OCI-LY7 (cell line): Measurements from ENCODE around the gene POGLUT2. TPM values are rescaled to one million over a fixed set of nuclear protein-coding genes. Genes with fewer than 3 reads are reported as not detected.

Experiments
- BruUV-seq: library from RNA; stranded (reverse); fragments of 400-500 nt; replicated peaks from 2 replicates; lab custom pipeline; 2021; lab: Mats Ljungman, UMichigan
- CTCF ChIA-PET: fragments of 300-600 bp; sonication (Branson Sonifier 250); formaldehyde crosslinking; loops from one replicate; lab custom pipeline; 2022; ENCODE audit warnings: antibody characterized with exemption; ENCODE audit not compliant: unreplicated experiment; lab: Charles Lee
- POLR2A ChIA-PET: fragments of 300-600 bp; sonication (Branson Sonifier 250); formaldehyde crosslinking; loops from one replicate; lab custom pipeline; 2022; ENCODE audit warnings: antibody characterized with exemption; lab: Charles Lee
- DNase-seq: peaks from one replicate; pipeline ENCODE4 v3.0.0-alpha.2; 2015; ENCODE audit warnings: low spot score
- H2AFZ ChIP-seq: fragments of 200-600 bp; sonication (generic), shearing (Covaris generic); 2 replicates; pipeline ENCODE4 v1.6.1; 2014; ENCODE audit warnings: mild to moderate bottlenecking, antibody characterized with exemption, low read length, moderate library complexity
- H3K27ac ChIP-seq: fragments of 200-600 bp; sonication (generic); 2 replicates; pipeline ENCODE4 v1.5.1; 2014; ENCODE audit warnings: mixed run types, low read depth, mild to moderate bottlenecking, moderate library complexity, low read length, inconsistent platforms; ENCODE audit not compliant: poor library complexity, severe bottlenecking
- H3K36me3 ChIP-seq: fragments of 200-600 bp; sonication (generic); 2 replicates; pipeline ENCODE4 v1.6.1; 2014; ENCODE audit warnings: mild to moderate bottlenecking, antibody characterized with exemption, low read length, moderate library complexity, mixed read lengths; ENCODE audit not compliant: insufficient read depth
- H3K4me1 ChIP-seq: fragments of 200-600 bp; sonication (generic); 2 replicates; pipeline ENCODE4 v1.5.1; 2014; ENCODE audit warnings: mild to moderate bottlenecking, low read length; ENCODE audit not compliant: insufficient read depth, poor library complexity, severe bottlenecking
- H3K4me2 ChIP-seq: fragments of 200-600 bp; sonication (generic); 2 replicates; pipeline ENCODE4 v1.6.1; 2014; ENCODE audit warnings: mild to moderate bottlenecking, low read length
- H3K4me3 ChIP-seq: fragments of 200-600 bp; sonication (generic); 2 replicates; pipeline ENCODE4 v1.5.1; 2014; ENCODE audit warnings: mild to moderate bottlenecking, low read depth, low read length; ENCODE audit not compliant: poor library complexity, severe bottlenecking
- H3K79me2 ChIP-seq: fragments of 200-600 bp; sonication (generic); 2 replicates; pipeline ENCODE4 v1.6.1; 2016; ENCODE audit warnings: low read depth, mild to moderate bottlenecking, low read length, moderate library complexity, mixed read lengths; ENCODE audit not compliant: insufficient read depth
- H3K9me2 ChIP-seq: fragments of 200-600 bp; sonication (generic); 2 replicates; pipeline ENCODE4 v1.6.1; 2016; ENCODE audit warnings: mild to moderate bottlenecking, low read length, mixed read lengths; ENCODE audit not compliant: insufficient read depth
- H3K9me3 ChIP-seq: fragments of 200-600 bp; sonication (generic); 2 replicates; pipeline ENCODE4 v1.6.1; 2014; ENCODE audit warnings: mild to moderate bottlenecking, mixed run types, low read length, mixed read lengths
- H4K20me1 ChIP-seq: fragments of 200-600 bp; sonication (generic); 2 replicates; pipeline ENCODE4 v1.6.1; 2014; ENCODE audit warnings: mild to moderate bottlenecking, antibody characterized with exemption, low read length, moderate library complexity, mixed read lengths; ENCODE audit not compliant: insufficient read depth
- CTCF ChIP-seq: fragments of 200-600 bp; sonication (generic); conservative IDR thresholded peaks from 2 replicates; pipeline ENCODE4 v1.5.1; 2014; ENCODE audit warnings: mild to moderate bottlenecking, antibody characterized with exemption, low read length, moderate library complexity, mixed read lengths
- EZH2phosphoT487 ChIP-seq: fragments of 200-600 bp; sonication (generic); IDR thresholded peaks from 2 replicates; pipeline ENCODE4 v1.6.1; 2018; ENCODE audit warnings: low read depth, borderline replicate concordance, mild to moderate bottlenecking, mixed run types, antibody characterized with exemption, low read length, moderate library complexity, mixed read lengths
- intact Hi-C: fragments of 100-400 bp; cut with micrococcal nuclease; formaldehyde crosslinking; loops from one replicate; pipeline ENCODE4 v1.10.0; 2022; ENCODE audit not compliant: unreplicated experiment
- total RNA-seq, 2 experiments: library from RNA; depleted of rRNA in 1 of 2; stranded (reverse); fragments of >200 nt in 1 of 2; shearing (Covaris generic) in 1 of 2; gene quantifications; 2 replicates each; pipeline ENCODE4 v1.2.3, GENCODE V29; 2014 to 2022

Gene POGLUT2
- total RNA-seq, 2 experiments from 2014 or later, result not detected

GRCh38 chr13:102825921-102826706 is 27.3 kb upstream of the POGLUT2 start:
- intact Hi-C loops, result no loop called here
- H2AFZ ChIP-seq, result no peak overlapping the region
- H4K20me1 ChIP-seq, result no peaks in the 10 kb centered on the region
- ChIA-PET CTCF (no interaction called here), POLR2A (no interaction called here)
- no TSS peak for BruUV-seq
- no peak overlapping the region for H3K4me3 ChIP-seq
- DNase-seq, result no peak
- no peaks in the 10 kb centered on the region for H3K9me2 ChIP-seq
- H3K9me3 ChIP-seq, result no peaks in the 10 kb centered on the region
- H3K4me2 ChIP-seq, result no peak overlapping the region
- H3K4me1 ChIP-seq, result no peaks in the 10 kb centered on the region
- TF ChIP-seq EZH2phosphoT487 (no peak), CTCF (no peak)
- no peaks in the 10 kb centered on the region for H3K79me2 ChIP-seq
- no peaks in the 10 kb centered on the region for H3K36me3 ChIP-seq
- H3K27ac ChIP-seq, result no peak overlapping the region

- H3K27ac ChIP-seq, result no peak overlapping the region
- ChIA-PET CTCF (no interaction called here), POLR2A (no interaction called here)
- H3K9me3 ChIP-seq, result no peaks in the 10 kb centered on the region
- H4K20me1 ChIP-seq, result no peaks in the 10 kb centered on the region
- H3K79me2 ChIP-seq, result no peaks in the 10 kb centered on the region
- no TSS peak for BruUV-seq
- H3K36me3 ChIP-seq, result no peaks in the 10 kb centered on the region
- no peak for DNase-seq
- TF ChIP-seq EZH2phosphoT487 (no peak), CTCF (no peak)
- no peaks in the 10 kb centered on the region for H3K9me2 ChIP-seq
- no peak overlapping the region for H3K4me3 ChIP-seq
- no peak overlapping the region for H3K4me2 ChIP-seq
- H3K4me1 ChIP-seq, result no peaks in the 10 kb centered on the region
- H2AFZ ChIP-seq, result no peak overlapping the region
- intact Hi-C loops, result no loop called here
Observed at GRCh38 chr13:102825400-102825799, 26.6 kb upstream of the POGLUT2 start.

GRCh38 chr13:102817907-102818306 is 19.1 kb upstream of the POGLUT2 start:
- Histone ChIP-seq H3K9me3 (no peaks in the 10 kb centered on the region), H4K20me1 (no peaks in the 10 kb centered on the region), H3K4me1 (no peaks in the 10 kb centered on the region), H3K4me2 (no peak overlapping the region), H3K4me3 (no peak overlapping the region), H2AFZ (no peak overlapping the region), H3K9me2 (no peaks in the 10 kb centered on the region), H3K27ac (no peak overlapping the region), H3K36me3 (no peaks in the 10 kb centered on the region), H3K79me2 (no peaks in the 10 kb centered on the region)
- POLR2A ChIA-PET, result no interaction called here
- intact Hi-C loops, result no loop called here
- no TSS peak for BruUV-seq
- CTCF ChIA-PET, result no interaction called here
- TF ChIP-seq EZH2phosphoT487, result no peak
- no peak for TF ChIP-seq CTCF
- DNase-seq, result no peak
